ENCODE results near the gene ERVMER34-1.

DNA sequence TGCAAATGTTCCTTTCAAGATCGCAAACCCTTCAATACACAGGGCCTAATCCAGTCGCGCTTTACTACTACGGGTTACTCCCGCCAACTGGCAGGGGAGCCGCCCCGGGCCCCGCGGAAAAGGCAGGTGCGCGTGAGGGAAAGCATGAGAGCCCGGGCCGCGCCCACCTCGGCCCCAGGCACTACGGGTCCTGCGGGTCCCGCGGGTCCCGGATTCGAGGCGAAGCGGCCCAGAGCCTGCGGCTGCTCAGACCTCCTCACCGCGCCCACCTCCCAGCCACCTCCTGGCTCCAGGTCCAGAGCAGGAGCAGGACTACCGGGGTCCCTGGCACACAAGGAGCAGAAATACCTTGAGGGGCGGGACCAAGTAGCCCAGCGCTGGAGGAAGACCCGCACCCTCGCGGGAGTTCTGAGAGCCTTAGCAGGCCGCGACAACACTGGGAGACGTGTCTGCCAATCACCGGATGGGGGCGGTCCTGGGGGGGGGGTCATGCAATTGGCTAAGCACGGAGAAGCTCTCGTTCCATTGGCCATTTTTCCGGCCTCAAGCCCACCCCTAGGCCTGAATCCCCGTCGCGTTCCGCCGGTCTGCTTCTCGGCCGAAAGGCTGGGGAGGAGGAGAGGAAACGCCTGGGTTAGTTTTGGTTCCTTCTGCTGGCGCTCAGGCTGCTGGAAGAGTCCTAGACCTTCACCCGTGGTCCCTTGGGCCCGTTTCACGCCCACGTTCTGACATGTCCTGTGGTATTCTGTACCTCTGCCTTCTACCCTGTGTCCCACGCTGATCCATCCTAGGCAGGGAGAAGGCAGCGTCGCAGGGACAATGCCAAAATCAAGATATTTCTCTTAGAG, 29.0 kb downstream of the ERVMER34-1 start:
- TF ChIP-seq CTCF (conservative IDR thresholded peaks at IDR 0.05; ENCODE audit: low read length) (no peak), EZH2phosphoT487 (IDR thresholded peaks at IDR 0.05; ENCODE audit: borderline replicate concordance) (no peak)
